HG03135 (cell line): ENCODE results near the gene OGG1.
A peak's percentile ranks its signal among the peaks of the same experiment; 100 is the strongest.
"Not testable (repeated sequence)": the region's sequence is repeated elsewhere in the genome, so short reads cannot be mapped to it uniquely, and the experiment has no call there.

Experiments used
- ATAC-seq: cut with Tn5 transposase; IDR thresholded peaks from one replicate; pipeline ENCODE4 v1.9.1; 2021; ENCODE audit warnings: mild to moderate bottlenecking, moderate library complexity; ENCODE audit not compliant: unreplicated experiment

Gene OGG1

DNA sequence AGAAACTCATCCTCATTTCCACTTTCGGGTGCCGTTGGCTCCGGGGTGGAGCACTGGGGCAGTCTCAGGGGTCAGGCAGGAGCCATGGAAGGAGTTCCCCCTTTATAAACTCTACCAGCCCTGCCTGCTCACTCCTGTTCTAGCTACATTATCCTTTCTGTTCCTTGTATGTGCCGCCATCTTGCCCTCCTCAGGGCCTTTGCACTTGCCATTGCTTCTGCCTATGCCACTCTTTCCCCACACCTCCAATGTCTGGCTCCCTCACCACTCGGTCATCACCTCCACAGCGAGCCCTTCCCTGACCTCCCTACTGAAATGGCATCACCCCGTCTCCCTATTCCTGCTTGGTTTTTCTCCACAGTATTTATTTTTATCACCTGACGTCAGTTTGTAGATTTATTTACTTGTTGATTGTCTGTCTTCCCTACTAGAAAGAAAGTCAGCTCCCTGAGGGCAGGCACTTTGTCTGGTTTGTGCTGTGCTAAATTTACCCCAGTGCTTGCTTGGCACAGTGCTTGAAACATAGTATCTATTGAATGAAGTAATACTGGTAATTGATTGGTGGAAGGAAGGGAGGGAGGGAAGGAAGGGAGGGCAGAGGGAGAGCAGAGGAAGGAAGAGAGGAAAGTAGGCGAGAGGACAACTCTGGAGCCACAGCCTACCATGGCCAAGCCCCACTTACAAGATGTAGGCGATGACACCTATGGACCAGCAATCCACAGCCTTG lies 11.2 kb downstream of the OGG1 start:
- ATAC-seq = no peak

DNA sequence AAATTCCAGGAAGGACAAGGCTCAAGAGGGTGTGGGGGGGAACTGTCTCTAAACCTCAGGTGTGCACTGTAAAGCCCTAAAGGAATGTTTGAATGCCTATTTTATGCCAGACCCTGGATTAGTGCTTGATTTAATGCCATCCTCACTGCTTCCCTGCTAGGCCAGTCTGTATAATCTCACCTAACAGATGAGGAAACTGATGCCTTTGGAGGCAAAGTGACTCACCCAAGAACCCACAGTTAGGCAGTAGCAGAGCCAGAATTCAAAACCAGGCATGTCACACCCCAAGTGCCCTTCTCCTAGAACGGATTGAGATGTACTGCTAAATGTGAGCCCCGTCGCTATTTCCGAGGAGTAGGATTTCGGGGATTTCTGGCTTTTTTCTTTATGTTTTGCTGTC lies 12.2 kb downstream of the OGG1 start:
- no peak for ATAC-seq

DNA sequence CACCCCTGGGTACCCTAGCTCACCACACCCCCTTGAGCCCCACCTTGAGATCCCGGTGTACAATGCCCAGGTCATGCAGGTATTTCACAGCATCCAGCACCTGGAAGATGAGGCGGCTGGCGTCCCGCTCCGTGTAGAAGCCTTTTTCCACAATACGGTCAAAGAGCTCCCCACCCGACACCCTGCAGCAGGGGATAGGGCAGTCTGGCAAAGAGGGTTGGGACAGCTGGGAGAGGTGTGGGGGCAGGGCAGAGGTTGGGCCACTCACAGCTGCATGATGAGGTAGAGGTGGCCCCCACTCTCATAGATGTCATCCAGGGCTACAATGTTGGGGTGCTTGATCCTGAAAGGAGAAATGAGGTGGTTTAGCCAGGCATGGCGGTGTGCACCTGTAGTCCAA lies 13.1 kb downstream of the OGG1 start:
- no peak for ATAC-seq

DNA sequence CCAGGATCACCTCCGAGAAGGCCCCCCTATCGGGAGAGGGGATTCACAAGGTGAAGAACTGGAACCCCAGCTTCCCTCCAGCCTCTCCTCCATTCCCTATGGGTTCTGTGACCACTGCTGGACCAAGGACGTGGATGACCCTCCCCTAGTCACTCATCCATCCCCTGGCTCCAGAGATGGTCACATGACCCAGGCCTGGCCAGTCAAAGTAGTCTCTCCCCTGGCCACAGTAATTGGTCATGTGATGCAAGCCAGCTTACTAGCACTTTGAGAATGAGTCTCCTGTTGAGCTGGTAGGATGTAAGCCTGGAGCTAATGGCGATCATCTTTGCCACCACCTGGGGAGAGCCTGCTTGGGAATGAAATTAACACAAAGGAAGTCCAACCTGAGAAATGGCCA lies 16.1 kb downstream of the OGG1 start:
- no peak for ATAC-seq

DNA sequence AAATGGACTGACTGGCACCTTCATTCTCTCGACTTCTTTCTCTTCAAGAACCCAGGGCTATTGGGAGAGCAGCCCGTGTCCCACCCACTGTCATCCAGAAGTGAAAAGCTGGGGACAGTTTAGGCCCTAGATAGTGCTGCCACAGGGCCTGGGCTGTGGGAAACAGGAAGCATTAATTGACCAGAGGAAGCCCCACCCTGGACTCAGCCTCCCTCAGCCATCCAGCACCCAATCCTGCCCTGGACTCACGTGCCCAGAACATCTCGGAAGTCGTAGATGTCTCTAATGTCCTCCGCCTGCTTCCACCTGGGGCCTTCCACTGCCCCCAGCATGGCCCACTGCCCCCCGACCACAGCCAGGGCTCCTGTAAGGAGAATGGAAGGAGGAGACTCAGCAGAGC lies 17.7 kb downstream of the OGG1 start:
- ATAC-seq = no peak

DNA sequence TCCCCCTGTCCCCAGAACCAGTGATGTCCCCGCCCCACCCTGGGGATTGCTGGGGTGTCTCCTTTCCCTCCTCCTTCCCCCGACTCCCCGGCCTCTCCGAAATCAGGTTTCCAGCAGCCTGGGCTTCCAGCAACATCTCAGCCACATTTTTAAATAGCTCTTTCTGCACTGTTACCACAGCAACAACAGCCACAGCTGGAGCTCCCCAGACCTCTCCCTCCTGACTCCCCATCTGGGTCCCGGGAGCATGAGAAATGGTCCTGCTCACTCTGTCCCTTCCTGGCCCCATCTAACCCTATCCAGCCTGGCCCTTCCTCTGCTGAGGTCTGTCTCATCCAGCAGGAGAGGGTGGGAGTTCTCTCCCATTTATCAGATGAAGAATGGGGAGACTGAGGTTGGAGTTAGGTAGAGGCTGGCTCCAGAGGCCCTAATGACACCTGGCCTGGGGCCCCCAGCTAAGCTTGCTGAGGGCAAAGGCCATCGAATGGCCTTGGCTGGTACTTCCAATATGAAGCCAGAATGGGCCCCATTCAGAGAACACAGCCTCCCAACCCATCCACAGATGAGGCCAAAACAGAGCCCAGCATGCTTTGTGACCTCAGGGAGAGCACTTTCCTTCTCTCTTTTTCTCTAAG lies 18.5 kb downstream of the OGG1 start:
- no peak for ATAC-seq

DNA sequence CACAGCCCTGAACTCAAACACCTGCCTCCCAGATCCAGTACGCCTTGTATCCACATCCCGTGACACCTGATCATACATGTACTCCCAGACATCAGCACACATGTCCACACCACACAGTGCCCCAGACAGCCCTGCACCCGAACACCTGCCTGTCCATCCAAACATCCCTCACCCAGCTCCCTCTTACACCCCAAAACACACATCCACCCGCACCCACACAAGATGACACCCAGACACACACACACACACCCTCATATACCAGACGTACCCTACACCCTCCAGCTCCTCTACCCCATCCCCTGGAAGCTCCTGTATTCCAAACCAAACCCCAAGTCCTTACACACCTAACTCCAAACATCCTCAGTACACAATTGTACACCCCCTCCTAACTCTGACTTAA lies 19.3 kb downstream of the OGG1 start:
- no peak for ATAC-seq

DNA sequence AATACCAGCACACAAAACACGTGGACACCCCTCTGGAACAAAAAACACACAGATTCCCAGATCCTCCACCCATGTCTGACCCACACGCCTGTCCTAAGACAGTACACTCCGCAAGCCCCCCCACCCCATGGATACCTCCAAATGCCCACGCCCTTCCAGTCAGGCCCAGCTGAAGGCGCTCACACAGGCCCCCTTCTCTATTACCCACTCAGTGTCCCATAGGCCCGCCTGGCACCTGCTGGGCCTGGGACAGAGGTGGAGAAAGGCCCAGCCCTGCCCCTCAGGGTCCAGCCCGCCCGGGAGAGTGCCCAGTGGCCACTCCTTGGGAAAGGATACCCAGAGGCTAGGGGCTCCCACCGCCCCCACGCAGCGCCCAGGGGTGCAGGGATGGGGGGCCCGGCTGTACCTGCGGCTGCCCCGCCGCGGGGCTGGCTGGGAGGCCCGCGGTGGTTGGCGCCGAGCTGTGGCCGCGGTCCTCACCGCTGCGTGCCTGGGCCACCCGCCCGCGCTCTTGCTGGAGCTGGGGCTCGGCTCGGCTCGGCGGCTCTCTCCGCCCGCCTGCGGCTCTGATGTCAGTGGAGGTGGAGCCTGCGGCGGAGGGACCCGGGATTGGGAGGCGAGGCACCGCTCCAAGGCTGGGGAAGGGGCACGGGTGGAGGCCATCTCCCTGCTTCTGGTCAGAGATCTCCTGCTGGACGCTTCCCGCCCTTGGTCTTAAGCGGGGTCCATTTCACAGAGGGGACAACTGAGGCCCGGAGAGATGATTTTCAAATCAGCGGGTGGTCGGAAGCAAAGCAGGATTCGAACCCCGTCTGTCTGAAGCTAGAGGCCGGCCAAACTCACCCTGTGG lies 19.9 kb downstream of the OGG1 start, which contains the start of gene CAMK1:
CAMK1 (minus strand) TSS at position 522 of the 850 bp plus-strand sequence. CDS start 2,198 bp downstream, outside the sequence.
- peak; percentile 65 for ATAC-seq

DNA sequence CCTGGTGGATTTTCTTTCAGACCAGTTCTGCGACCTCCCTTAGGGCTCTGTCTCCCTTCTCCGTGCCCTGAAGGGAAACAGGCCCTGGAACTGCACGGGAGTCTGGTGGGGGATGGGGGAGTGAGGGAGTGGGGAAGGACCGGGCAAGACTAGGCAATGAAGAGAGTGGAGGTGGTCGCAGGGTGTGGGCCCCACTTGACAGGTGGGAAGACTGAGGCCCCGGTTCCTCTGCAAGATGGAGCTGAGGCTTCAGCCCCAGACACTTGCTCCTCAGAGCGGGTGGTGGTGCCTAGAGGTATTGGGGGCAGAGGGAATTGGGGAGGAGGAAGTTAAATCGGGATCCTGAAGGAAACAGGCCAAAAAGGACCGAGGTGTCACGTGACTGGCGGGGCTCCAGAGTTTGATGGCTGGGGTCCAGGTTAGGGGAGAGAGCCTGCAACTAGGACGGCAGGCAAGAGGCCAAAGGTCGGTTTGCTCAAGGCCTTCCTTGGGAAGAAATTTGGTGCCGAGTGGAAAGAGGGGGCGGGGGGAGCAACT lies 20.6 kb downstream of the OGG1 start:
- ATAC-seq = no peak

DNA sequence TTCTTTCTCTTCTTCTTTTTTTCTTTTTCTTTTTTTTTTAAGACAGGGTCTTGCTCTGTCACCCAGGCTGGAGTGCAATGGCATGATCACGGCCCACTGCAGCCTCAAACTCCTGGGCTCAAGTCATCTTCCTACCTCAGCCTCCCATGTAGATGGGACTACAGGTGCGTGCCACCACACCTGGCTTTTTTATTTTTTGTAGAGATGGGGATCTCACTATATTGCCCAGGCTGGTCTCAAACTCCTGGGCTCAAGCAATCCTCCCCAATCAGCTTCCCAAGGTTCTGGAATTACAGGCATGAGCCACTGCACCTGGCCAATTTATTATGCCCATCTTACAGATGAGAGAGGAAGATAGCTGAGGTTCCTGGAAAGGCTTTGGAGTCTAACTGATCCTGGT lies 21.3 kb downstream of the OGG1 start:
- not testable (repeated sequence) for ATAC-seq

DNA sequence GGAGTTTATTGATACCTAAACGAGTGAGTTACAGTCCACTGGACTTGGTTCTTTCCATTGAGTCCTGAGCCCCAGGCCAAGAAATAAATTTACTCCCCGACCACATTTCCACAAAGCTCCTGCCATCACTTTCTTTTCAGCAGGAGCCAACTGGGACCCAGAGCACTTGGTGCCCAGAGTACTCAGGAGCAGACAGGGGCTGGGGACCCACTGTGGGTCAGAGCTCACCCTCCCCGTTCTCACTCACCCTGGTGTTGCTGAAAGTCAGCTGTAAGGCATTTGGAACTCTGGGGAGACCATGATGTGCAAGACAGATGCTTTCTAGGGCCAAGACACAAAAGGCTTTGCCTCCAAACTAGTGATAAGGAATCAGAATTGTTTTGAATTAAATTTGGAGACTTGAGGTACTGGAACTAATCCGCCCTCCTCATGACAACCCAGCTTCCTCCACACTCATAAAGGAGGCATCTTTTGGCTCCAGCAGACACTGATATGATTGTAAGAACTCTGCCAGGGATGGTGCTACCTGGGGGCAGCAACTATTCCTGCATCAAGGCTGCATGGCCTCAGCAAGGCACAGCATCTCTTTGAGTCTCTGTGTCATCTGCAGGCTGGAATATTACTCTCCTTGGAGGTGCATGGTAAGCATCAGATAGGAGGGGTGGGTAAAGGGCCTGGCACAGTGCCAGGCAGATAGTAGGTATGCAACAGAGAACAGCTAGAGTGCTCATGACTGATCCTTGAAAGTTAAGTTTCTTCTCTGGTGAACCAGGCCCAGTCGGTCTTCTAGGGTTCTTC lies 27.3 kb downstream of the OGG1 start:
- ATAC-seq = no peak

DNA sequence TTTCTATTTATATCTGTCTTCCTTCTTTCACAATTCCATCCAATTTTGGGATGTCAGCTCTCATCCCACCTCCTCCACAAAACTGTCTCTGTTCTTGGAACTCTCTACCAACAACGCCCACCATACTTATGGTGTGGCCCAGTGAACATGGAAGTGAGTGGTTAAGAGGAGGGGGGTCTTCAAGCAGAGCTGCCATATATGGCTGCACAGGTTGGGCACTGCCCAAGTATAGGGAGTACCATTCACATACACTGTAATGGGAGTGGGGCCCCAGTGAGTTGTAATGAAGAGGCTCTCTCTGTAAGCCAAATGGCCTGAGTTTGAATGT lies 27.9 kb downstream of the OGG1 start:
- no peak for ATAC-seq

DNA sequence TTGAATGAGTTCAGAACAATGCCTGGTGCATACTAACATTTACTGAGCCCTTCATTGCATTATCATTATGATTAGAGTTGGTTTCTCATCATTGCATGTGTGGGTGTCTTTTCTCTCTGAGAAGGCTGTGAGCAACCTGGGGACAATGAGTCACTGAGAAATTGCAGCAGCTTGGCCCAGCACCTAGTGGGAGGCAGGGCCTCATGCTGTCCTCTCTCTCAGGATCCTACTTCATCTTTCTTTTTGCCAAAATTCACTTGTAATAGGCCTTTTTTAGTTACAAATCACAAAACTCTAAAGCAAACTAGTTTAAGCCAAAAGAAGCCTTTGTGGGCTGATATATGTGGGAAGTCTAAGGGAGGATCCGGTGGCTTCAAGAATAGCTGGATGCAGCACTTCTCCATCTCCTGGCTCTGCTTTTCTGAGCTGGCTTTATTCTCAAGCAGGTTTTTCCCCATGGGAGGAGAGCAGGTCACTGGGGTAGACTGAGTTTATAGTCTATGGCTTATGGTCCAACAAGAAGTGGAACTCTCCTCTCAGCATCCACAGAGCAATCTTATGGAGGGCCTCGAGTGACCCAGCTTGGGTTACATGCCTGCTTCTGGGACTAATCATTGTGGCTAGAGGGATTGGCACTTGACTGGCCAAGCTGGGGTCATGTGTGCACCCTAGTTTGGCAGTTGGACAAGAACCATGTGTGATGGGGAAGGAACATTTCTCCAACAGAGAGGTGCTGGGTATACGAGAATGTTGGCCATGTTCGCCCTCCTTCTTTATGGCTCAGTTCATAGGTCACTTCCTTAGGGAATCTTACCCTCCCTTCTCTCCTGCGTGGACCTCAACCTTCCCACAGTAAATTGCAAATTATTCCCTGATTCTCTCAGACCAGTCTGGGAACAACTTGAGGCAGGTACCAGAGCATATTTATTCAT lies 28.7 kb downstream of the OGG1 start:
- no peak for ATAC-seq

DNA sequence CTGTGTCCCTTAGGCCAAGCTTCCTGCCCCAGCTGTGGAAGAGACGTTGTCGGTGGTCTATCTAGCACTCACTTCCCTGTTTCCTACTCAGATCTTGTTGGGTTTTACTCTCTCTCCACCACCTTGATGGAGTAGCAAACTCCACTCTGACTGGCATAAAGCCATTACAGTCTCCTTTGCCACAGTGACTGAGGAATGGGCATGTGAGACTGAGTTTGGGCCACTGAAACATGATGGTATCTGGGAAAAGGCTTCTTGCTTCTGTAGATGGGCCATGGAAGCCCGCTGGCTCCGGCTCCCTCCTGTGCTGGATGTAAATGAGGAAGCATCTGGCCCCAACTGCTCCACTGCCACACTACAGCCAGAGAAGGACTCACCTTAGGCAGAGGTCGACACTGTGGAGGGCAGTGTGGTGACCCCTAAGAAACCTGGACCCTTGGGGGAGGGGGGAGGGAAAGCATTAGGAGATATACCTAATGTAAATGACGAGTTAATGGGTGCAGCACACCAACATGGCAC lies 29.4 kb downstream of the OGG1 start:
- ATAC-seq = no peak

DNA sequence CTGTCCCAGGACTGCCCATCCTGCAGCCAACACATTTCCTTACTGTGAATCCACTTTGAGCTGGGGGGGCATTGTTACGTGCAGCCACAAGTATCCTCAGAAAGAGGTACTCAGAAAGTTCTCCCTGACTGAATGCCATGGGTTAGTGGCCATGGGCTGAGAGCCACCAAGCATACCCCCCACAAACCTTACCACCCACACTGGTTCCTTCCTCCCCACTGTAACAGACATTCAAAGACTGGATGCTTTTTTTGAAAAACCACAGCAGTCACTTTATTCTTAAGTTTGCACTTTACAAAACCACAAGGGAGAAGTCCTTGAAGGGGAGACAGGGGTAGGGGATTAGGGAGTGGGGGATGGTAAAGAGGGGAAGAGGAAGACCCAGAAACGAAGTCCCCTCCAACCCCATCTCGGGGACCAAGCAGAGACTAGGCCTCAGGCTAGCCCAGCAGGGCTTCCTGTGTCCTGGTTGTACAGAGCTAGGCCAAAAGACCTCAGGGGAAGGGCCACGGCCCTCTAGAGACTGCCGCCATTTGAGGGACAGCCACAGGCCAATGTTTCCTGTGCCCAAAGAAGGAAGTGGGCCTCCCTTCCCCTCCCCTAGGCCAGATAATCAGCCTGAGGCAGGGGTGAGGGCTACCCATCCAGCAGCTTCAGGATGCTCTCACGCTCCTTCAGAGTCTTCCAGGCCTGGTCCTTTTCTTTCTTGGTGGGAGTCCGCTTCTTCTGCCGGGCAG lies 30.1 kb downstream of the OGG1 start:
- ATAC-seq = peak; percentile 62

DNA sequence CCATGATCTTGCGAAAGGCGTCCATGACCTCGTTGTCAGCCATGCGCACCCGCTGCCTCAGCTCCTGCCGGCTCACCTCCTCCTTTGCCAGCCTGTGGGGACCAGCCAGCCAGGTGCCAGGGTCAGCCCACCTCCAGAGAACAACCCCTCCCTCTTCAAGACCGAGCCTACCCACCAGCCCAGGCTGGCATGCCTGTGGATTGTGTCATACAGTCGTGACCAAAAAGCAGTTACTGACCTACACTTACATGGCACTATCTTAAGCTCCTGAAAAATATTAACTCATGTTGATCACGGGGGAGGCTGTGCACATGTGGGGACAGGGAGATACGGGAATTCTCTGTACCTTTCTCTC lies 30.7 kb downstream of the OGG1 start:
- ATAC-seq = no peak

DNA sequence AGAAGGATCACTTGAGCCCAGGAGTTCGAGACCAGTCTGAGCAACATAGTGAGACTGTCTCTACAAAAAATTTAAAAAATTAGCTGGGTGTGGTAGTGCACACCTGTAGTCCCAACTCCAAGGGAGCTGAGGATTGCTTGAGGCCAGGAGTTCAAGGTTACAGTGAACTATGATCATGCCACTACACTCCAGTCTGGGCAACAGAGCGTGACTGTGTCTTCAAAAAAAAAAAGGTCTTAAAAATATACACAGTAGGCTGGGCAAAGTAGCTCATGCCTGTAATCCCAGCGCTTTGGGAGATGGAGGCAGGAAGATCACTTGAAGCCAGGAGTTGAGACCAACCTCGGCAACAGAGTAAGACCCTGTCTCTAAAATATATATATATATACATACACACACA lies 31.2 kb downstream of the OGG1 start:
- ATAC-seq = no peak

DNA sequence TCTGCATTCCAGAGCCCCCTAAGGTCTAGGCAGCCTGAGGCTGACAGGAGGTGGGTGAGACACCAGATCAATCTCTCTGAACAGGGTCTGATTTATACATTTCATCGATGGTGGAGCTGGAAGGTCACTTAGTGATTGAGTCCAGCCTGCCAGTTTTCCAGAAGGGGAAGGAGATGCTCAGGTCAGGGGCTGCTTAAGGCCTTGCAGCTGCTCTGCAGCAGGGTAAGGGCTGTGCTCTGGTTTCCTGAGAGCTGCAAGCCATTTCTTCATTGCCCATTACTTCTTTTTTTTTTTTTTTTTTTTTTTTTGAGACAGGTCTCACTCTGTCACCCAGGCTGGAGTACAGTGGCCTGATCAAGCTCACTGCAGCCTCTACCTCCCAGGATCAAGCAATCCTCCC lies 31.8 kb downstream of the OGG1 start:
- ATAC-seq = no peak
